ENCODE measurements around the gene REXO4. TPM values are rescaled to one million over a fixed set of nuclear protein-coding genes. Genes with fewer than 3 reads are reported as not detected.
A peak's percentile ranks its signal among the peaks of the same experiment; 100 is the strongest.
"Not testable (repeated sequence)": the region's sequence is repeated elsewhere in the genome, so short reads cannot be mapped to it uniquely, and the experiment has no call there.

REXO4 gene
- total RNA-seq, 1 experiment from 2014 or later: 38.6 TPM

- ChIA-PET POLR2A (no interaction called here), CTCF (interaction anchor here (1.2 to 1.4 kb wide), 2 partner anchors 16 to 18 kb away, joined by 3 to 4 read pairs; no protein-coding TSS in a partner anchor)
- TF ChIP-seq CREB1 (CRISPR knock-in tag; IDR thresholded peaks at IDR 0.05) (no peak), USF1 (CRISPR knock-in tag; IDR thresholded peaks at IDR 0.05) (no peak), MXD4 (CRISPR knock-in tag; IDR thresholded peaks at IDR 0.05; ENCODE audit: borderline replicate concordance) (no peak)
- TF ChIP-seq, protein P1, sequence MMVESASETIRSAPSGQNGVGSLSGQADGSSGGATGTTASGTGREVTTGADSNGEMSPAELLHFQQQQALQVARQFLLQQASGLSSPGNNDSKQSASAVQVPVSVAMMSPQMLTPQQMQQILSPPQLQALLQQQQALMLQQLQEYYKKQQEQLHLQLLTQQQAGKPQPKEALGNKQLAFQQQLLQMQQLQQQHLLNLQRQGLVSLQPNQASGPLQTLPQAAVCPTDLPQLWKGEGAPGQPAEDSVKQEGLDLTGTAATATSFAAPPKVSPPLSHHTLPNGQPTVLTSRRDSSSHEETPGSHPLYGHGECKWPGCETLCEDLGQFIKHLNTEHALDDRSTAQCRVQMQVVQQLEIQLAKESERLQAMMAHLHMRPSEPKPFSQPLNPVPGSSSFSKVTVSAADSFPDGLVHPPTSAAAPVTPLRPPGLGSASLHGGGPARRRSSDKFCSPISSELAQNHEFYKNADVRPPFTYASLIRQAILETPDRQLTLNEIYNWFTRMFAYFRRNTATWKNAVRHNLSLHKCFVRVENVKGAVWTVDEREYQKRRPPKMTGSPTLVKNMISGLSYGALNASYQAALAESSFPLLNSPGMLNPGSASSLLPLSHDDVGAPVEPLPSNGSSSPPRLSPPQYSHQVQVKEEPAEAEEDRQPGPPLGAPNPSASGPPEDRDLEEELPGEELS (CRISPR knock-in tag; IDR thresholded peaks at IDR 0.05): no peak
- Mint-ChIP-seq H3K4me3 (no peak overlapping the region), H3K9me3 (no peaks in the 10 kb centered on the region), H3K27ac (no peak overlapping the region), H3K36me3 (no peaks in the 10 kb centered on the region), H3K4me1 (peaks cover 5% of the 10 kb centered on the region; the same call in 1 of the 2 replicates), H3K27me3 (ENCODE audit: low read depth) (no peaks in the 10 kb centered on the region)
- DNase-seq (ENCODE audit: low spot score) (no peak), ATAC-seq (no peak)
Measured at GRCh38 chr9:133453651-133454050, 35.8 kb upstream of the REXO4 start.

DNA sequence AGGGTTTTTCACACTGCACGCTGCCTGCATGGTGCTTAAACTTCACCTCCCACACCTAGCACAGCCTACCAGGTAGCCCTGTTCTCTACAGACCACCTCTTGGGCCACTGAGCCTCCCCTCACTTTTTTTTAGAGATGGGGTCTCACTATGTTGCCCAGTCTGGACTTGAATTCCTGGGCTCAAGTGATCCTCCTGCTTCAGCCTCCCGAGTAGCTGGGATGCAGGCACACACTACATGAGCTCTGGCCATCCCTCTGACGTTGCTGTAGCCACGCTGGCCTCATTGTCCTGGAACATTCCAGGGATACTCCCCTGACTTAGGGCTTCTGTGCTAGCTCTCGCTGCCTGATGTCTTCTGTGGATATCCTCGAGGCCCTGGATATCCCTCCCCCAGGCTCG lies 34.8 kb upstream of the REXO4 start:
- ChIA-PET POLR2A (no interaction called here), CTCF (interaction anchor here (0.7 to 1.5 kb wide), 2 partner anchors 10 kb away, joined by 3 to 4 read pairs; no protein-coding TSS in a partner anchor)
- H3K9me3 Mint-ChIP-seq: no peaks in the 10 kb centered on the region
- TF ChIP-seq ZNF219 (CRISPR knock-in tag; IDR thresholded peaks at IDR 0.05; ENCODE audit: borderline replicate concordance) (no peak), RORB (CRISPR knock-in tag; IDR thresholded peaks at IDR 0.05) (no peak), ELF4 (CRISPR knock-in tag; IDR thresholded peaks at IDR 0.05; ENCODE audit: low read depth) (no peak), ZNF121 (CRISPR knock-in tag; IDR thresholded peaks at IDR 0.05) (0 out of 2 replicates have a peak, but pooled peaks have one; percentile 29)
- H3K4me1 Mint-ChIP-seq: peaks cover 3% of the 10 kb centered on the region; the same call in 1 of the 2 replicates
- H3K27me3 Mint-ChIP-seq (ENCODE audit: low read depth): no peaks in the 10 kb centered on the region
- no peak overlapping the region for H3K27ac Mint-ChIP-seq
- ATAC-seq (no peak), DNase-seq (ENCODE audit: low spot score) (no peak)
- no peak overlapping the region for H3K4me3 Mint-ChIP-seq
- no peaks in the 10 kb centered on the region for H3K36me3 Mint-ChIP-seq

DNA sequence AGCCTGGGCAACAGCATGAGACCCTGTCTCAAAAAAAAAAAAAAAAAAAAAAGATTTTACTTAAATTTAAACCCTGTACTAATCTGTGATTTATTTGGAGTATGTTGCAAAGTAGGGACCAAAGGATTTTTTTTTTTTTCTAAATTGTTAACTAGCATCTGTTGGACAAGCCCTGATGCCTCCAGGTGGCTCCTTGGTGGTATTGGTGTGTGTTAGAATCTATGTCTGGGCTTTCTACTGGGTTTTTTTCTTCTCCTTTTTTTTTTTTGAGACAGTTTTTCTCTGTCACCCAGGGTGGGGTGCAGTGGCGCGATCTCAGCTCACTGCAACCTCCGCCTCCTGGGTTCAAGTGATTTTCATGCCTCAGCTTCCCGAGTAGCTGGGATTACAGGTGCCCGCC lies 34.1 kb upstream of the REXO4 start:
- H3K9me3 Mint-ChIP-seq; H3K27ac Mint-ChIP-seq; H3K4me3 Mint-ChIP-seq; H3K27me3 Mint-ChIP-seq (ENCODE audit: low read depth); DNase-seq (ENCODE audit: low spot score); H3K36me3 Mint-ChIP-seq; H3K4me1 Mint-ChIP-seq; ATAC-seq; POLR2A ChIA-PET: not testable (repeated sequence)
- CTCF ChIA-PET: interaction anchor here (0.6 to 1.5 kb wide), 3 partner anchors 9 to 14 kb away, joined by 3 to 4 read pairs (median 3); no protein-coding TSS in a partner anchor

- Mint-ChIP-seq H3K4me3 (no peak overlapping the region), H3K9me3 (no peaks in the 10 kb centered on the region), H3K4me1 (no peaks in the 10 kb centered on the region), H3K27me3 (ENCODE audit: low read depth) (no peaks in the 10 kb centered on the region), H3K36me3 (no peaks in the 10 kb centered on the region), H3K27ac (no peak overlapping the region)
- ChIA-PET POLR2A (no interaction called here), CTCF (interaction anchor here (0.8 to 1.6 kb wide), 3 partner anchors 10 to 19 kb away, joined by 3 to 15 read pairs (median 4); partner anchors contain the start of gene CACFD1)
- ATAC-seq (no peak), DNase-seq (ENCODE audit: low spot score) (peak; percentile 13)
- TF ChIP-seq IRF1 (CRISPR knock-in tag; IDR thresholded peaks at IDR 0.05): no peak
- TF ChIP-seq IRF2 (CRISPR knock-in tag; IDR thresholded peaks at IDR 0.05; ENCODE audit: borderline replicate concordance, low read depth): no peak
- TF ChIP-seq, protein P2, sequence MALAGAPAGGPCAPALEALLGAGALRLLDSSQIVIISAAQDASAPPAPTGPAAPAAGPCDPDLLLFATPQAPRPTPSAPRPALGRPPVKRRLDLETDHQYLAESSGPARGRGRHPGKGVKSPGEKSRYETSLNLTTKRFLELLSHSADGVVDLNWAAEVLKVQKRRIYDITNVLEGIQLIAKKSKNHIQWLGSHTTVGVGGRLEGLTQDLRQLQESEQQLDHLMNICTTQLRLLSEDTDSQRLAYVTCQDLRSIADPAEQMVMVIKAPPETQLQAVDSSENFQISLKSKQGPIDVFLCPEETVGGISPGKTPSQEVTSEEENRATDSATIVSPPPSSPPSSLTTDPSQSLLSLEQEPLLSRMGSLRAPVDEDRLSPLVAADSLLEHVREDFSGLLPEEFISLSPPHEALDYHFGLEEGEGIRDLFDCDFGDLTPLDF (CRISPR knock-in tag; IDR thresholded peaks at IDR 0.05): no peak
- TF ChIP-seq, protein P3, sequence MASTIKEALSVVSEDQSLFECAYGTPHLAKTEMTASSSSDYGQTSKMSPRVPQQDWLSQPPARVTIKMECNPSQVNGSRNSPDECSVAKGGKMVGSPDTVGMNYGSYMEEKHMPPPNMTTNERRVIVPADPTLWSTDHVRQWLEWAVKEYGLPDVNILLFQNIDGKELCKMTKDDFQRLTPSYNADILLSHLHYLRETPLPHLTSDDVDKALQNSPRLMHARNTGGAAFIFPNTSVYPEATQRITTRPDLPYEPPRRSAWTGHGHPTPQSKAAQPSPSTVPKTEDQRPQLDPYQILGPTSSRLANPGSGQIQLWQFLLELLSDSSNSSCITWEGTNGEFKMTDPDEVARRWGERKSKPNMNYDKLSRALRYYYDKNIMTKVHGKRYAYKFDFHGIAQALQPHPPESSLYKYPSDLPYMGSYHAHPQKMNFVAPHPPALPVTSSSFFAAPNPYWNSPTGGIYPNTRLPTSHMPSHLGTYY (CRISPR knock-in tag; IDR thresholded peaks at IDR 0.05): no peak
- TF ChIP-seq, protein P4, sequence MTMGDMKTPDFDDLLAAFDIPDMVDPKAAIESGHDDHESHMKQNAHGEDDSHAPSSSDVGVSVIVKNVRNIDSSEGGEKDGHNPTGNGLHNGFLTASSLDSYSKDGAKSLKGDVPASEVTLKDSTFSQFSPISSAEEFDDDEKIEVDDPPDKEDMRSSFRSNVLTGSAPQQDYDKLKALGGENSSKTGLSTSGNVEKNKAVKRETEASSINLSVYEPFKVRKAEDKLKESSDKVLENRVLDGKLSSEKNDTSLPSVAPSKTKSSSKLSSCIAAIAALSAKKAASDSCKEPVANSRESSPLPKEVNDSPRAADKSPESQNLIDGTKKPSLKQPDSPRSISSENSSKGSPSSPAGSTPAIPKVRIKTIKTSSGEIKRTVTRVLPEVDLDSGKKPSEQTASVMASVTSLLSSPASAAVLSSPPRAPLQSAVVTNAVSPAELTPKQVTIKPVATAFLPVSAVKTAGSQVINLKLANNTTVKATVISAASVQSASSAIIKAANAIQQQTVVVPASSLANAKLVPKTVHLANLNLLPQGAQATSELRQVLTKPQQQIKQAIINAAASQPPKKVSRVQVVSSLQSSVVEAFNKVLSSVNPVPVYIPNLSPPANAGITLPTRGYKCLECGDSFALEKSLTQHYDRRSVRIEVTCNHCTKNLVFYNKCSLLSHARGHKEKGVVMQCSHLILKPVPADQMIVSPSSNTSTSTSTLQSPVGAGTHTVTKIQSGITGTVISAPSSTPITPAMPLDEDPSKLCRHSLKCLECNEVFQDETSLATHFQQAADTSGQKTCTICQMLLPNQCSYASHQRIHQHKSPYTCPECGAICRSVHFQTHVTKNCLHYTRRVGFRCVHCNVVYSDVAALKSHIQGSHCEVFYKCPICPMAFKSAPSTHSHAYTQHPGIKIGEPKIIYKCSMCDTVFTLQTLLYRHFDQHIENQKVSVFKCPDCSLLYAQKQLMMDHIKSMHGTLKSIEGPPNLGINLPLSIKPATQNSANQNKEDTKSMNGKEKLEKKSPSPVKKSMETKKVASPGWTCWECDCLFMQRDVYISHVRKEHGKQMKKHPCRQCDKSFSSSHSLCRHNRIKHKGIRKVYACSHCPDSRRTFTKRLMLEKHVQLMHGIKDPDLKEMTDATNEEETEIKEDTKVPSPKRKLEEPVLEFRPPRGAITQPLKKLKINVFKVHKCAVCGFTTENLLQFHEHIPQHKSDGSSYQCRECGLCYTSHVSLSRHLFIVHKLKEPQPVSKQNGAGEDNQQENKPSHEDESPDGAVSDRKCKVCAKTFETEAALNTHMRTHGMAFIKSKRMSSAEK (CRISPR knock-in tag; IDR thresholded peaks at IDR 0.05; ENCODE audit: borderline replicate concordance): no peak
- no peak for TF ChIP-seq E2F5 (CRISPR knock-in tag; IDR thresholded peaks at IDR 0.05)
- TF ChIP-seq GTF2I (CRISPR knock-in tag; conservative IDR thresholded peaks at IDR 0.05): no peak
- no peak for TF ChIP-seq ZNF138 (CRISPR knock-in tag; conservative IDR thresholded peaks at IDR 0.05)
Measured at GRCh38 chr9:133449760-133450159, 31.9 kb upstream of the REXO4 start.
